ENCODE results near the gene TAS2R42. TPM values are rescaled to one million over a fixed set of nuclear protein-coding genes. Genes with fewer than 3 reads are reported as not detected.

The TAS2R42 gene
- polyA plus RNA-seq, 1 donor from 2014 or later, result not detected

- H3K79me2 ChIP-seq (replicated peaks; ENCODE audit: insufficient read depth, low read length), result no peaks in the 10 kb centered on the region
- H3K36me3 ChIP-seq (ENCODE audit: insufficient read depth, low read length), result no peaks in the 10 kb centered on the region
- no peak overlapping the region for H3K9ac ChIP-seq (ENCODE audit: low read length)
- H3K27ac ChIP-seq (ENCODE audit: low read length), result no peak overlapping the region
- H3K9me3 ChIP-seq (ENCODE audit: low read length), result peaks cover 4% of the 10 kb centered on the region
- no peaks in the 10 kb centered on the region for H3F3A ChIP-seq (ENCODE audit: insufficient read depth, low read length, poor library complexity, severe bottlenecking)
- H3K27me3 ChIP-seq (ENCODE audit: insufficient read depth, low read depth, low read length), result no peaks in the 10 kb centered on the region
- no peaks in the 10 kb centered on the region for H4K20me1 ChIP-seq (ENCODE audit: insufficient read depth)
- H3K4me3 ChIP-seq (ENCODE audit: low read length), result no peak overlapping the region
- no peak overlapping the region for H2AFZ ChIP-seq (ENCODE audit: low read depth, low read length)
- H3K4me2 ChIP-seq (ENCODE audit: low read length), result no peak overlapping the region
- no peak for TF ChIP-seq MXI1 (conservative IDR thresholded peaks at IDR 0.05; ENCODE audit: poor library complexity, severe bottlenecking)
- TF ChIP-seq SMC3 (conservative IDR thresholded peaks at IDR 0.05; ENCODE audit: poor library complexity), result no peak
- no peak for TF ChIP-seq TAF1 (IDR thresholded peaks at IDR 0.05; ENCODE audit: low read depth)
- TF ChIP-seq EP300 (conservative IDR thresholded peaks at IDR 0.05; ENCODE audit: poor library complexity, severe bottlenecking), result no peak
- TF ChIP-seq CTCF (IDR thresholded peaks at IDR 0.05; ENCODE audit: poor library complexity, severe bottlenecking), result no peak
- TF ChIP-seq RAD21 (conservative IDR thresholded peaks at IDR 0.05), result no peak
- TF ChIP-seq REST (IDR thresholded peaks at IDR 0.05; ENCODE audit: borderline replicate concordance), result no peak
- TF ChIP-seq EZH2 (IDR thresholded peaks at IDR 0.05; ENCODE audit: borderline replicate concordance, insufficient read depth, low read length, poor library complexity, severe bottlenecking), result no peak
- no peak for TF ChIP-seq POLR2AphosphoS5 (IDR thresholded peaks at IDR 0.05)
- no peaks in the 10 kb centered on the region for H3K9me2 ChIP-seq (ENCODE audit: insufficient read depth, low read length)
Measured at GRCh38 chr12:11204173-11204572, 17.4 kb upstream of the TAS2R42 start.

- no peaks in the 10 kb centered on the region for H3K9me2 ChIP-seq (ENCODE audit: insufficient read depth, low read length)
- no peaks in the 10 kb centered on the region for H3F3A ChIP-seq (ENCODE audit: insufficient read depth, low read length, poor library complexity, severe bottlenecking)
- no peaks in the 10 kb centered on the region for H3K36me3 ChIP-seq (ENCODE audit: insufficient read depth, low read length)
- H3K9me3 ChIP-seq (ENCODE audit: low read length), result peaks cover 4% of the 10 kb centered on the region
- H3K4me3 ChIP-seq (ENCODE audit: low read length), result no peak overlapping the region
- no peak overlapping the region for H3K27ac ChIP-seq (ENCODE audit: low read length)
- TF ChIP-seq TAF1 (IDR thresholded peaks at IDR 0.05; ENCODE audit: low read depth) (no peak), CTCF (IDR thresholded peaks at IDR 0.05; ENCODE audit: poor library complexity, severe bottlenecking) (no peak), MXI1 (conservative IDR thresholded peaks at IDR 0.05; ENCODE audit: poor library complexity, severe bottlenecking) (no peak), REST (IDR thresholded peaks at IDR 0.05; ENCODE audit: borderline replicate concordance) (no peak), EZH2 (IDR thresholded peaks at IDR 0.05; ENCODE audit: borderline replicate concordance, insufficient read depth, low read length, poor library complexity, severe bottlenecking) (no peak), RAD21 (conservative IDR thresholded peaks at IDR 0.05) (no peak), POLR2AphosphoS5 (IDR thresholded peaks at IDR 0.05) (no peak), SMC3 (conservative IDR thresholded peaks at IDR 0.05; ENCODE audit: poor library complexity) (no peak), EP300 (conservative IDR thresholded peaks at IDR 0.05; ENCODE audit: poor library complexity, severe bottlenecking) (no peak)
- no peak overlapping the region for H3K4me2 ChIP-seq (ENCODE audit: low read length)
- no peak overlapping the region for H2AFZ ChIP-seq (ENCODE audit: low read depth, low read length)
- H3K27me3 ChIP-seq (ENCODE audit: insufficient read depth, low read depth, low read length), result no peaks in the 10 kb centered on the region
- no peak overlapping the region for H3K9ac ChIP-seq (ENCODE audit: low read length)
- no peaks in the 10 kb centered on the region for H3K79me2 ChIP-seq (replicated peaks; ENCODE audit: insufficient read depth, low read length)
- no peaks in the 10 kb centered on the region for H4K20me1 ChIP-seq (ENCODE audit: insufficient read depth)
Measured at GRCh38 chr12:11202811-11203210, 16.1 kb upstream of the TAS2R42 start.

Data from neural cell (in vitro differentiated cells).